ENCODE data around the gene FIGNL2.

Gene FIGNL2

GRCh38 chr12:51848326-51848727 is at the start of gene FIGNL2:
TSS of gene FIGNL2 (minus strand) at chr12:51848718. CDS start at chr12:51822413, 26,305 bp downstream.
- Mint-ChIP-seq H3K27me3 (peaks cover 51% of the 10 kb centered on the region), H3K4me3 (peak within 1 kb of the TSS; percentile 45), H3K36me3 (ENCODE audit: low read depth) (no peaks in the 10 kb centered on the region), H3K9me3 (no peaks in the 10 kb centered on the region), H3K27ac (no peak within 1 kb of the TSS), H3K4me1 (ENCODE audit: low read depth) (peaks cover 15% of the 10 kb centered on the region)
- no peak for DNase-seq

GRCh38 chr12:51897181-51897580 is 48.7 kb upstream of the FIGNL2 start:
- Mint-ChIP-seq H3K9me3 (no peaks in the 10 kb centered on the region), H3K27me3 (no peaks in the 10 kb centered on the region), H3K4me3 (no peak overlapping the region), H3K36me3 (ENCODE audit: low read depth) (no peaks in the 10 kb centered on the region), H3K27ac (no peak overlapping the region), H3K4me1 (ENCODE audit: low read depth) (no peaks in the 10 kb centered on the region)
- DNase-seq, result no peak

DNA sequence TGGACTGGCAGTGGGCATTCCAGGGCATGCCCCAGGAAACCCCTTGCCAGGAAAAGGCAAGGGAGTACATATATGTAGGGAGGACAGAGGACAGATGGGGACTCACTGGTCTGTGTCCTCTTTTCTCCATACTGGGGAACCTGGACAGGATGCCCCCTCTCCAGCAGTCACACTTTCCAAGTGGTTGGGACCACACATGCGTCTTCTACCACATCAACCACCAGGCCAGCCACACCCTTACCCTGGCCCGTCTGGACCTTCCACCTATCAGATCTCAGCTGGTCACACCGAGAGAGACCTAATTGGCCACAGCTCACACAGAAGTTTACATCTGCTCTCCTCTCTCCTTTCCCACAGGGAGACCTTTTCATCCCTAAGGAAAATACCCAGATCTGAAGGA is 47.7 kb upstream of the FIGNL2 start:
- Mint-ChIP-seq H3K27me3 (no peaks in the 10 kb centered on the region), H3K4me3 (no peak overlapping the region), H3K4me1 (ENCODE audit: low read depth) (no peaks in the 10 kb centered on the region), H3K36me3 (ENCODE audit: low read depth) (no peaks in the 10 kb centered on the region), H3K9me3 (no peaks in the 10 kb centered on the region), H3K27ac (no peak overlapping the region)
- no peak for DNase-seq

DNA sequence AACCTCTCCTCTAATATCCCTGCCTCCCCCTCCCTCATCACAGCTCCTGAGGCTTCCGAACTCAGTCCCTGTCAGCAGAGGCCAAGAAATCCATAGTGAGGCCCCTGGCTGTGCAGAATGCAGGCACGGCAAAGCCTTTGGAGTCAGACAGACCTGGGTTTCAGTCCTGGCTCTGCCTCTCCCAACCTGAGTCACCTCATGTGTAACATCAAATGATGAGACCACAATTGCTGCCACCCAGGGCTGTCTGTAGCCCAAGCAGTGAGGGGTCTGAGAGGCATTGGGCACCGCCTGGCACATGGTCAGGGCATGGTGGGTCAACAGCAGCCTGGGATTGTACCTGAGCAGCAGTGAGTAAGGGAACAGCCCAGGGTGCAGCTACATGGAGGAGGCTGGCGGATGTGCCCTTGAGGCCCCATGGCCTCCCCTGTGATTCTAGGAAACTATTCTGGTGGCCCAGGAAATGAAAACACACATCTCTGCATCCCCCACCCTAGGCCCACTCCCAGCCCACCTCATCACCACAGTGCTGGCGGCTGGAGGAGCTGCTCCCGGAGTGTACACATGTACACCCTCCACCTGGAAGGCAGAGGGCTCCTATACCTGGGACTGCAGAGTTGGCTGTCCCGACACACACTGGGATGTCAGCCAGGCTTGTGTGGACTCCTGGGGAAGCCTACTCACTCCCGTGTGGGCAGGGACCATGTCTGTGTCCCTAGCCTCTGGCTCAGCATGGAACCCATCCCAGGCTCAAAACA is 47.0 kb upstream of the FIGNL2 start:
- Mint-ChIP-seq H3K27me3 (no peaks in the 10 kb centered on the region), H3K9me3 (no peaks in the 10 kb centered on the region), H3K4me1 (ENCODE audit: low read depth) (no peaks in the 10 kb centered on the region), H3K27ac (no peak overlapping the region), H3K4me3 (no peak overlapping the region), H3K36me3 (ENCODE audit: low read depth) (no peaks in the 10 kb centered on the region)
- no peak for DNase-seq

GRCh38 chr12:51893786-51894185 is 45.3 kb upstream of the FIGNL2 start:
- Mint-ChIP-seq H3K27ac (no peak overlapping the region), H3K4me1 (ENCODE audit: low read depth) (no peaks in the 10 kb centered on the region), H3K27me3 (no peaks in the 10 kb centered on the region), H3K4me3 (no peak overlapping the region), H3K9me3 (no peaks in the 10 kb centered on the region), H3K36me3 (ENCODE audit: low read depth) (no peaks in the 10 kb centered on the region)
- DNase-seq, result no peak

DNA sequence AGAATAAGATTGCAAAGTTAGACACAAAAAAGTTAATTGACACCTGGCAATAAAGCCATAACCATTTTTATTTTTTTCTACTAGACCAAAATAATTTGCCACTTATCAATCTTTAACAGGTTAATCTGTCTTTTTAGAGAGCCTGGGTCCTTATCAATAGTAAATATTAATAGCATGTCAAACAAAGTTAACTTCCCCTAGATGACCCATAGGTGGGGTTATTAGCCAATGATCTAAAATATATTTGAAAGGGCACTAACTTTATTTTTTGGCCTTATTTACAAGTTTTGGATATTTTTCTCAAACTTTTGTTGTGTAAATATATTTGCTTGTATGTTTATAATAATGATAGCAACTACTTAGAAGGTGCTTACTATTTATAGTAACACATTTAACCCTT is 43.3 kb upstream of the FIGNL2 start:
- Mint-ChIP-seq H3K27ac (no peak overlapping the region), H3K4me3 (no peak overlapping the region), H3K27me3 (no peaks in the 10 kb centered on the region), H3K4me1 (ENCODE audit: low read depth) (no peaks in the 10 kb centered on the region), H3K9me3 (no peaks in the 10 kb centered on the region), H3K36me3 (ENCODE audit: low read depth) (no peaks in the 10 kb centered on the region)
- no peak for DNase-seq

DNA sequence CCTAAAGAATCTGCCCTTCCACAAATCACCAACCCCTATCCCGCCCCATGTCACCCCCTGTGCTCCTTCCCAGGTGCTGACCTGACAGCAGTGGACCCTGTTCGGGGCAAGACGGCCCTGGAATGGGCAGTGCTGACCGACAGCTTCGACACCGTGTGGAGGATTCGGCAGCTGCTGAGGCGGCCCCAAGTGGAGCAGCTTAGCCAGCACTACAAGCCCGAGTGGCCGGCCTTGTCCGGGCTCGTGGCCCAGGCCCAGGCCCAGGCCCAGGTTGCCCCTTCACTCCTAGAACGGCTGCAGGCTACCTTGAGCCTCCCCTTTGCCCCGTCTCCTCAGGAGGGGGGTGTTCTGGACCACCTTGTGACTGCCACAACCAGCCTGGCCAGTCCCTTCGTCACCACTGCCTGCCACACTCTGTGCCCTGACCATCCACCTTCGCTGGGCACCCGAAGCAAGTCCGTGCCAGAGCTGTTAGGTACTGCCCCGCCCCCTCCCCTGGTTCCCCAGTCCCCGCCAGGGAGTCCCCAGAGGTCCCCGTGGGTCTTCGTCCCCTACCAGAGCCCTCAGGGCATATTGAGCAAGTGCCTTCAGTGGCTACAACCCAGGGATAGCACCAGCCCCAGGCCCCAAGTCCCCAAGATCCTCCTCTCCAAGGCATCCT is 42.1 kb upstream of the FIGNL2 start:
- no peak for DNase-seq
- H3K4me3 Mint-ChIP-seq, result no peak overlapping the region
- H3K36me3 Mint-ChIP-seq (ENCODE audit: low read depth), result no peaks in the 10 kb centered on the region
- H3K4me1 Mint-ChIP-seq (ENCODE audit: low read depth), result peaks cover 9% of the 10 kb centered on the region
- H3K27me3 Mint-ChIP-seq, result no peaks in the 10 kb centered on the region
- H3K9me3 Mint-ChIP-seq, result no peaks in the 10 kb centered on the region
- no peak overlapping the region for H3K27ac Mint-ChIP-seq

DNA sequence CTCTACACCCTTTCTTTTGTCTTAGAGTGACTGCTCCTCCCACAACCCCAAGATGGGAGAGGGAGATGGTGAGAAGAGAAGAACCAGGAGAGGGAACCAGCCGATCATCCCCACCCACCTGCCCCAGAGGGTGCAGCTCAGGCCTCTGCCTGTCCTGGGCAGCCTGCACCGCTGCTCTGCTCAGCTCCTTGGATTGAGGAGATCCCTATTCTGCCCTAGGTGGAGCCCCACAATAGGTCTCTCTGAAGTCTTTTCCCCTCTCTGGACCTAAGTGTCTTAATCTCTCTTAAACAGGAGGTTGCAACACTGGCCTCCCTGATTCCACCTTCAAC is 41.6 kb upstream of the FIGNL2 start:
- H3K27me3 Mint-ChIP-seq, result no peaks in the 10 kb centered on the region
- H3K9me3 Mint-ChIP-seq, result peaks cover 2% of the 10 kb centered on the region
- no peaks in the 10 kb centered on the region for H3K36me3 Mint-ChIP-seq (ENCODE audit: low read depth)
- no peak overlapping the region for H3K27ac Mint-ChIP-seq
- DNase-seq, result no peak
- H3K4me3 Mint-ChIP-seq, result no peak overlapping the region
- H3K4me1 Mint-ChIP-seq (ENCODE audit: low read depth), result peaks cover 12% of the 10 kb centered on the region

DNA sequence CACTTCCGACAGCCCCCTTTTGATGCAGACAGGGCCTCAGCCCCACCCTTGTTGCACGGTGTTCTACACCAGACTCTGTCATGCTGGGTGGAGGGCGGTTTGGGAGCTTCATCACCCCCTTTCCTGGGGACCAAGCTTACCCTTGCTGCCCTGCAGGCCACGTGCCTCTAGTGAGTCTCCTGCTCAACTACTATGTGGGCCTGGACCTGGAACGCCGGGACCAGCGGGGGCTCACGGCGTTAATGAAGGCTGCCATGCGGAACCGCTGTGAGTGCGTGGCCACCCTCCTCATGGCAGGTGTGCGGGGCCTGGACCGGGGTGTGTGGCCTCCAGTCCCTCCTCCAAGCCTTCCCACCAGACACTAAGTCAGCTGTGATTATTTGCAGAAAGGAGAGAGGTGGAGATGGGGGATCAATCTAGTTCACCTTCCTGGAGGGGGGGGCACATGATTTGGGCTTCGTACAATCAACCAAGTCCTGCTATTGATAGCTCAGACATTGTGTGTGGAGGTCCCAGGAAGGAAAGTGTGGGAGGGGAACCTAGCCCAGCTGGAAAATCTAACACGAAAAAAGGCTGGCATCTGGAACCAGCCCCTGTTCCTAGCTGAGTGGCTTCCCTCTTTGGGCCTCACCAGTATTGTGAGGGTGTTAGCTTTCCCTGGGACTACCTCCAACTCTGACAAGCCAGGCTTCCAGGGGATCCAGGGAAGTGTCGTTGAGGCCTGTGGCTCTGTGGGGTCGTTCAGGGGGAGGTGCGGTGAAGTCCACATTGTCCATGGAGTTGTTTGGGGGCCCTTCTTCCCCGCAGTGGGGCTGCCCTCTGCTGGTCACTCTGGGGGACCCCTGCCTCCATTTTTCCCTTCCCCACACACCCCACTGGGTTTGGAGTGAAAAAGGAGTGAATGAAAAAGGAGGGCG is 41.0 kb upstream of the FIGNL2 start:
- Mint-ChIP-seq H3K9me3 (peaks cover 8% of the 10 kb centered on the region), H3K27me3 (no peaks in the 10 kb centered on the region), H3K36me3 (ENCODE audit: low read depth) (no peaks in the 10 kb centered on the region), H3K4me1 (ENCODE audit: low read depth) (peaks cover 18% of the 10 kb centered on the region), H3K4me3 (no peak overlapping the region), H3K27ac (no peak overlapping the region)
- DNase-seq, result no peak

- H3K27ac Mint-ChIP-seq, result no peak overlapping the region
- H3K27me3 Mint-ChIP-seq, result no peaks in the 10 kb centered on the region
These were observed 40.0 kb upstream of the FIGNL2 start for GRCh38 chr12:51888316-51889215.

DNA sequence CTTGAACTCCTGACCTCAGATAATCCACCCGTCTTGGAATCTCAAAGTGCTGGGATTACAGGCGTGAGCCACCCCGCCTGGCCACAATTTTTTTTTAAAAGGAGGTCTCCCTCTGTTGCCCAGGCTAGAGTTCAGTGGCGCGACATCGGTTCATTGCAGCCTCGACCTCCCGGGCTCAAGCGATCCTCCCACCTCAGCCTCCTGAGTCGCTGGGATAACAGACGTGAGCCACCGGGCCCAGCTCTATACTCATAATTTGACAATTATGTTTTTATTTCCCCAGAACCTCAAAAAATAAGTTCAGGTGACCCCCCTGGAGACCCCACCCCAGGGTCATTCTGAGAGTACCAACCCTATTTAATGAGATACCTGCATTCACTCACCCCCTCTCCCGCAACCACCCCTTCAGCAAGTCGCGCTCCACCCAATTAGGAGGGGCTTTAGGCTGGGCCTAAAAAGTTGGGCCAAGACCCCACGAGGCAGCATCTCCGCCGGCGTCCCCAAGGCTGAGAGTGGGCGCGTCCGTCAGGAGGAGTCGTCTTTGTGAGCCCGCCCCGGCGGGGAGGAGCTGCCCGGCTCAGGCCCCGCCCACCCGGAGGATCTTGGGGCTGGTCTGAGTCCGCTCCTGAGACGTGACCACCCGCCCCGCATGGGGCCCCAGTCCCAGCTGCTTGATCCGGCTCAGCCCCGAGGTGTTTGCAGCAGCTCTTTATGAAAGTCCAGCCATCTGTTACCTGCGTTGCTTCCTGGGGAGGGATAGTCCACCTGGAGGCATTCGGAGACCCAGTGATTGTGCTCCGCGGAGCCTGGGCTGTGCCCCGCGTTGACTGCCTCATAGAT is 39.2 kb upstream of the FIGNL2 start, which contains the start of gene ANKRD33:
Gene ANKRD33 (plus strand): TSS at position 628 of the 840 bp plus-strand sequence. CDS start 84 bp downstream, at position 712.
- no peak for DNase-seq
- no peaks in the 10 kb centered on the region for H3K27me3 Mint-ChIP-seq

More at GRCh38 chr12:51888316-51889215, 40.0 kb upstream of the FIGNL2 start:
- Mint-ChIP-seq H3K4me3 (no peak overlapping the region), H3K9me3 (peaks cover 8% of the 10 kb centered on the region), H3K4me1 (ENCODE audit: low read depth) (peaks cover 18% of the 10 kb centered on the region), H3K36me3 (ENCODE audit: low read depth) (no peaks in the 10 kb centered on the region)
- no peak for DNase-seq

GRCh38 chr12:51886021-51886710 is 37.6 kb upstream of the FIGNL2 start:
- Mint-ChIP-seq H3K4me3 (peak overlapping the region; percentile 18), H3K27ac (peak overlapping the region; percentile 84), H3K9me3 (peaks cover 8% of the 10 kb centered on the region), H3K4me1 (ENCODE audit: low read depth) (peaks cover 18% of the 10 kb centered on the region), H3K36me3 (ENCODE audit: low read depth) (no peaks in the 10 kb centered on the region), H3K27me3 (no peaks in the 10 kb centered on the region)
- peak; percentile 49 for DNase-seq

More for the DNA sequence above, 39.2 kb upstream of the FIGNL2 start, which contains the start of gene ANKRD33:
- no peaks in the 10 kb centered on the region for H3K36me3 Mint-ChIP-seq (ENCODE audit: low read depth)
- H3K27ac Mint-ChIP-seq, result no peak within 1 kb of the TSS
- H3K9me3 Mint-ChIP-seq, result peaks cover 8% of the 10 kb centered on the region
- peaks cover 18% of the 10 kb centered on the region for H3K4me1 Mint-ChIP-seq (ENCODE audit: low read depth)
- H3K4me3 Mint-ChIP-seq, result no peak within 1 kb of the TSS

Measured in activated T-cell treated with anti-CD3 and anti-CD28 coated beads, Interleukin-2, amount 50 U/mL, for 24 hours (primary cell).